HEK293 (cell line): ENCODE measurements around the gene TBC1D9B.

ENCODE experiments used
- CTCF ChIA-PET: fragments of 350-600 bp; formaldehyde crosslinking; extraction: SDS; loops from one replicate; lab custom pipeline; 2021; ENCODE audit warnings: antibody characterized with exemption; lab: Yijun Ruan, JAX
- POLR2A ChIA-PET: fragments of 300-600 bp; formaldehyde crosslinking; extraction: SDS; loops from one replicate; lab custom pipeline; 2020; ENCODE audit warnings: antibody characterized with exemption, inconsistent platforms; lab: Yijun Ruan, JAX
- H3K27ac ChIP-seq: fragments of 200-500 bp; sonication (Bioruptor generic); 2 replicates; pipeline ENCODE4 v1.5.1; 2014; ENCODE audit warnings: low read depth, low read length, control low read depth, inconsistent platforms; ENCODE audit errors: extremely low read depth
- H3K36me3 ChIP-seq, 2 experiments: fragments of 200-500 bp in 1 of 2; sonication (Bioruptor generic) in 1 of 2; 1 replicate in 1 of 2; 2 replicates in 1 of 2; pipeline ENCODE4 v1.5.1; 2014 to 2017; ENCODE audit warnings: inconsistent platforms in 2 of 2, low read length in 2 of 2; ENCODE audit not compliant: control insufficient read depth in 2 of 2, insufficient read depth in 1 of 2
- H3K4me1 ChIP-seq: fragments of 200-500 bp; sonication (Bioruptor generic); 2 replicates; pipeline ENCODE4 v1.5.1; 2014; ENCODE audit warnings: mild to moderate bottlenecking, low read length, inconsistent platforms; ENCODE audit not compliant: control insufficient read depth, insufficient read depth
- H3K4me3 ChIP-seq: 2 replicates; pipeline ENCODE4 v1.5.1; 2011; ENCODE audit warnings: low read depth, mild to moderate bottlenecking, control low read depth, low read length, moderate library complexity
- H3K9me3 ChIP-seq: fragments of 200-500 bp; sonication (Bioruptor generic); 2 replicates; pipeline ENCODE4 v1.5.1; 2014; ENCODE audit warnings: low read depth, low read length, inconsistent platforms; ENCODE audit not compliant: control insufficient read depth, insufficient read depth
- KLF8 ChIP-seq: fragments of 450-650 bp; formaldehyde crosslinking; IDR thresholded peaks from 2 replicates; pipeline ENCODE4 v1.5.1; 2016; ENCODE audit warnings: missing biosample characterization, missing genetic modification characterization
- KLF9 ChIP-seq: fragments of 450-650 bp; formaldehyde crosslinking; IDR thresholded peaks from 2 replicates; pipeline ENCODE4 v1.5.1; 2016; ENCODE audit warnings: missing biosample characterization, missing genetic modification characterization, low read depth
- MZF1 ChIP-seq: fragments of 450-650 bp; formaldehyde crosslinking; IDR thresholded peaks from 2 replicates; pipeline ENCODE4 v1.5.1; 2017; ENCODE audit warnings: missing biosample characterization, missing genetic modification characterization, borderline replicate concordance
- PRDM6 ChIP-seq: fragments of 450-650 bp; formaldehyde crosslinking; IDR thresholded peaks from 2 replicates; pipeline ENCODE4 v1.5.1; 2017; ENCODE audit warnings: missing biosample characterization, missing genetic modification characterization
- RBAK ChIP-seq: fragments of 450-650 bp; formaldehyde crosslinking; IDR thresholded peaks from 2 replicates; pipeline ENCODE4 v1.5.1; 2016; ENCODE audit warnings: missing biosample characterization, missing genetic modification characterization
- REST ChIP-seq: fragments of 450-650 bp; formaldehyde crosslinking; IDR thresholded peaks from 2 replicates; pipeline ENCODE4 v1.5.1; 2016; ENCODE audit warnings: missing biosample characterization, missing genetic modification characterization
- YY2 ChIP-seq: fragments of 450-650 bp; formaldehyde crosslinking; IDR thresholded peaks from 2 replicates; pipeline ENCODE4 v1.5.1; 2016; ENCODE audit warnings: missing biosample characterization, missing genetic modification characterization
- ZBTB8A ChIP-seq: fragments of 450-650 bp; formaldehyde crosslinking; IDR thresholded peaks from 2 replicates; pipeline ENCODE4 v1.5.1; 2016; ENCODE audit warnings: missing biosample characterization, missing genetic modification characterization
- ZNF112 ChIP-seq: fragments of 450-650 bp; formaldehyde crosslinking; IDR thresholded peaks from 2 replicates; pipeline ENCODE4 v1.5.0; 2017; ENCODE audit warnings: missing biosample characterization, missing genetic modification characterization
- ZNF19 ChIP-seq: fragments of 450-650 bp; formaldehyde crosslinking; IDR thresholded peaks from 2 replicates; pipeline ENCODE4; 2016; ENCODE audit warnings: missing biosample characterization, missing genetic modification characterization, low read depth
- ZNF211 ChIP-seq: fragments of 450-650 bp; formaldehyde crosslinking; IDR thresholded peaks from 2 replicates; pipeline ENCODE4 v1.5.1; 2016; ENCODE audit warnings: low read depth, missing biosample characterization, missing genetic modification characterization
- ZNF221 ChIP-seq: fragments of 450-650 bp; formaldehyde crosslinking; IDR thresholded peaks from 2 replicates; pipeline ENCODE4 v1.5.1; 2017; ENCODE audit warnings: missing biosample characterization, missing genetic modification characterization, borderline replicate concordance
- ZNF366 ChIP-seq: fragments of 450-650 bp; formaldehyde crosslinking; conservative IDR thresholded peaks from 2 replicates; pipeline ENCODE4 v1.5.1; 2016; ENCODE audit warnings: missing biosample characterization, missing genetic modification characterization
- ZNF394 ChIP-seq: fragments of 450-650 bp; formaldehyde crosslinking; IDR thresholded peaks from 2 replicates; pipeline ENCODE4 v1.5.1; 2016; ENCODE audit warnings: missing biosample characterization, missing genetic modification characterization, mild to moderate bottlenecking, moderate library complexity, borderline replicate concordance
- ZNF561 ChIP-seq: fragments of 450-650 bp; IDR thresholded peaks from 2 replicates; pipeline ENCODE4 v1.5.1; 2018; ENCODE audit warnings: missing biosample characterization, missing genetic modification characterization, borderline replicate concordance
- ZNF600 ChIP-seq: fragments of 450-650 bp; formaldehyde crosslinking; IDR thresholded peaks from 2 replicates; pipeline ENCODE4 v1.5.1; 2016; ENCODE audit warnings: missing biosample characterization, missing genetic modification characterization
- ZNF704 ChIP-seq: fragments of 450-650 bp; formaldehyde crosslinking; IDR thresholded peaks from 2 replicates; pipeline ENCODE4 v1.5.1; 2016; ENCODE audit warnings: missing biosample characterization, missing genetic modification characterization
- ZNF837 ChIP-seq: fragments of 450-650 bp; formaldehyde crosslinking; IDR thresholded peaks from 2 replicates; pipeline ENCODE4 v1.5.1; 2016; ENCODE audit warnings: missing biosample characterization, missing genetic modification characterization

Gene TBC1D9B

GRCh38 chr5:179876610-179876952, 31.1 kb downstream of the TBC1D9B start (continued):
- no peak for TF ChIP-seq PRDM6 (tag by site-specific recombination)
- TF ChIP-seq KLF8 (tag by site-specific recombination) = no peak
- TF ChIP-seq ZNF112 = no peak
- TF ChIP-seq ZNF221 (tag by site-specific recombination) = no peak
- no peak for TF ChIP-seq ZNF561 (tag by site-specific recombination)
- TF ChIP-seq, all 188 proteins: peak for 0

GRCh38 chr5:179875741-179876609, 31.7 kb downstream of the TBC1D9B start:
- Histone ChIP-seq H3K9me3 (no peaks in the 10 kb centered on the region), H3K4me3 (no peak overlapping the region), H3K36me3 (peaks cover 6 to 90% of the 10 kb centered on the region in 2 experiments)
- CTCF ChIA-PET = interaction anchor here (0.5 to 0.6 kb wide), 2 partner anchors 198 to 215 kb away, joined by 3 read pairs; no protein-coding TSS in a partner anchor
- TF ChIP-seq ZNF366 (tag by site-specific recombination) (no peak), ZNF211 (tag by site-specific recombination) (no peak), ZNF837 (tag by site-specific recombination) (no peak), RBAK (tag by site-specific recombination) (no peak), ZNF394 (tag by site-specific recombination) (no peak), KLF9 (tag by site-specific recombination) (no peak), YY2 (no peak), ZBTB8A (tag by site-specific recombination) (no peak), ZNF600 (no peak)
- TF ChIP-seq, all 188 proteins: peak for 0
- Histone ChIP-seq H3K4me1 (no peaks in the 10 kb centered on the region), H3K27ac (no peak overlapping the region)
- POLR2A ChIA-PET = no interaction called here

DNA sequence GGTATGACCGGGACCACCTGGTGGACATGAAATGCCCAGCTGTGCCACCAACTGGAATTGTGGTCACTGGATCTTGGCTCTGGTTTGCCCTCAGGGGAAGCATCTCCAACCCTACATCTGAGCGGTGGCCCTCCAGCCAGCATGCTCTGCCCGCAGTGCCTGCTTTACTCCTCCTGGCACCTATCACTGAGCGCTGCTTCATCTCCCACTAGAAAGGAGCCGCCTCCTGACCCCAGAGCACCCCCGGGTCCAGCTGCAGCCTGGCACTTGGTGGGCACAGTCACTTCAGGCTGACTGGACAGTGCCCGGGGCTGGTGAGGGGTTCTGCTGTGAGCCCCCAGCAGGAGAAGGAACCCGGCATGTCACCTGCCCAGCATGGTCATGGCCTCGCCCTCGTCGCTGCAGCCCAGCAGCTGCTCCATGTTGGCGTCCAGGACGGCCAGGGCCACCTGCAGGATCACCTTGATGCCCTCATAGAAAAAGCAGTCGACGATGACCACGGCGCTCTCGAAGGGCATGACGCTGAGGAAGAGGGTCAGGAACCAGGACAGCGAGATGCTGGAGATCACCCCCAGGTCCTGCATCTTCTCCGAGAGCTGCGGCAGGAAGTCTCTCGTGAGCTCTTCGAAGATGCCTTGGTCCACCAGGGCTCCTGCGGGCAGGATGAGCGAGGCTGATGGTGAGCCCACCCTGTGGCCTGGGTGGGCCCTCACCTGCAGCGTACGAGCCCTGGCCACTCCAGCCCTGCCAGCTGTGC, 33.0 kb downstream of the TBC1D9B start:
- POLR2A ChIA-PET = no interaction called here
- Histone ChIP-seq H3K4me3 (no peak overlapping the region), H3K36me3 (peaks cover 6 to 91% of the 10 kb centered on the region in 2 experiments)

More for the DNA sequence above, 33.0 kb downstream of the TBC1D9B start:
- CTCF ChIA-PET = no interaction called here
- no peaks in the 10 kb centered on the region for H3K9me3 ChIP-seq
- TF ChIP-seq MZF1 (tag by site-specific recombination) (no peak), ZNF704 (tag by site-specific recombination) (no peak), ZNF19 (tag by site-specific recombination) (no peak), REST (tag by site-specific recombination) (no peak)
- H3K4me1 ChIP-seq = no peaks in the 10 kb centered on the region
- no peak overlapping the region for H3K27ac ChIP-seq
